Vagina (tissue), 2 donors: Measurements from ENCODE around the gene PEMT. TPM values are rescaled to one million over a fixed set of nuclear protein-coding genes. Genes with fewer than 3 reads are reported as not detected.
A peak's percentile ranks its signal among the peaks of the same experiment; 100 is the strongest.

ENCODE experiments used
- DNase-seq, 2 donors: peaks; one replicate each; pipeline ENCODE4 v3.0.0-alpha.2; 2017; ENCODE audit errors: extremely low spot score in 2 of 2
- H3K27ac ChIP-seq: fragments of 200-600 bp; sonication (generic); one replicate; pipeline ENCODE4 v1.5.1; 2019
- H3K27me3 ChIP-seq: fragments of 200-600 bp; sonication (generic); one replicate; pipeline ENCODE4 v1.5.1; 2019
- H3K36me3 ChIP-seq, 2 donors: fragments of 200-600 bp; sonication (generic); one replicate each; pipeline ENCODE4 v1.5.1; 2017 to 2019
- H3K4me1 ChIP-seq: fragments of 200-600 bp; sonication (generic); one replicate; pipeline ENCODE4 v1.5.1; 2019
- H3K4me3 ChIP-seq, 2 donors: fragments of 200-600 bp; sonication (generic); 1 replicate in 1 of 2; 2 replicates in 1 of 2; pipeline ENCODE4 v1.5.1; 2016 to 2019
- H3K9me3 ChIP-seq: fragments of 200-600 bp; sonication (generic); one replicate; pipeline ENCODE4 v1.5.1; 2019
- CTCF ChIP-seq, 3 experiments: fragments of 450-650 bp in 2 of 3; fragments of 200-600 bp in 1 of 3; sonication (generic) in 1 of 3; IDR thresholded peaks; one replicate each; pipeline ENCODE4 v1.5.1; 2017 to 2019; ENCODE audit warnings: antibody characterized with exemption in 3 of 3, mild to moderate bottlenecking in 2 of 3, moderate library complexity in 2 of 3
- POLR2A ChIP-seq, 2 donors: fragments of 450-650 bp; IDR thresholded peaks; one replicate each; pipeline ENCODE4 v1.6.1; 2017; ENCODE audit warnings: antibody characterized with exemption in 2 of 2, mild to moderate bottlenecking in 2 of 2, moderate library complexity in 2 of 2
- POLR2AphosphoS5 ChIP-seq, 2 donors: sonication (generic); formaldehyde crosslinking; IDR thresholded peaks; one replicate each; pipeline ENCODE4 v1.9.0; 2017; ENCODE audit warnings: antibody characterized with exemption in 2 of 2, mild to moderate bottlenecking in 2 of 2, low read depth in 1 of 2; ENCODE audit not compliant: insufficient read depth in 1 of 2
- intact Hi-C: fragments of 100-400 bp; cut with DNase I; formaldehyde crosslinking; loops from one replicate; pipeline ENCODE4 v1.15.1; 2023
- total RNA-seq: library from RNA; depleted of rRNA; stranded (reverse); fragments of >200 nt; gene quantifications from one replicate; pipeline ENCODE4 v1.2.3, GENCODE V29; 2016

The PEMT gene
- total RNA-seq, 1 donor from 2014 or later: 37.3 TPM

- intact Hi-C loops: no loop called here
- no peak overlapping the region for H3K27ac ChIP-seq
- TF ChIP-seq POLR2AphosphoS5 (IDR thresholded peaks at IDR 0.05; ENCODE audit: insufficient read depth in 1 of 2, low read depth in 1 of 2) (no peak), POLR2A (IDR thresholded peaks at IDR 0.05) (no peak)
- no peaks in the 10 kb centered on the region for H3K36me3 ChIP-seq
- H3K4me1 ChIP-seq: peaks cover 19% of the 10 kb centered on the region
- H3K9me3 ChIP-seq: no peaks in the 10 kb centered on the region
- H3K4me3 ChIP-seq: no peak overlapping the region
- H3K27me3 ChIP-seq: no peaks in the 10 kb centered on the region
- no peak for DNase-seq
Observed at GRCh38 chr17:17541640-17542001, 49.9 kb downstream of the PEMT start.

GRCh38 chr17:17540935-17541639 is 50.4 kb downstream of the PEMT start:
- Histone ChIP-seq H3K36me3 (no peaks in the 10 kb centered on the region), H3K4me1 (peaks cover 18% of the 10 kb centered on the region), H3K27me3 (no peaks in the 10 kb centered on the region), H3K27ac (no peak overlapping the region), H3K4me3 (no peak overlapping the region), H3K9me3 (no peaks in the 10 kb centered on the region)
- TF ChIP-seq POLR2AphosphoS5 (IDR thresholded peaks at IDR 0.05; ENCODE audit: insufficient read depth in 1 of 2, low read depth in 1 of 2) (no peak), CTCF (IDR thresholded peaks at IDR 0.05) (no peak), POLR2A (IDR thresholded peaks at IDR 0.05) (no peak)
- intact Hi-C loops: no loop called here
- no peak for DNase-seq

- intact Hi-C loops: no loop called here
- no peaks in the 10 kb centered on the region for H3K27me3 ChIP-seq
- H3K36me3 ChIP-seq: no peaks in the 10 kb centered on the region
- TF ChIP-seq POLR2A (IDR thresholded peaks at IDR 0.05): no peak
- no peak for TF ChIP-seq POLR2AphosphoS5 (IDR thresholded peaks at IDR 0.05; ENCODE audit: insufficient read depth in 1 of 2, low read depth in 1 of 2)
- no peak for TF ChIP-seq CTCF (IDR thresholded peaks at IDR 0.05)
- DNase-seq: no peak
- H3K4me3 ChIP-seq: no peak overlapping the region
- H3K27ac ChIP-seq: no peak overlapping the region
- H3K4me1 ChIP-seq: peaks cover 11% of the 10 kb centered on the region
- no peaks in the 10 kb centered on the region for H3K9me3 ChIP-seq
Observed at GRCh38 chr17:17540278-17540906, 51.1 kb downstream of the PEMT start.

- intact Hi-C loops: no loop called here
- Histone ChIP-seq H3K9me3 (no peaks in the 10 kb centered on the region), H3K36me3 (no peaks in the 10 kb centered on the region), H3K4me3 (no peak overlapping the region), H3K27me3 (no peaks in the 10 kb centered on the region), H3K4me1 (peaks cover 6% of the 10 kb centered on the region), H3K27ac (no peak overlapping the region)
- no peak for DNase-seq
- TF ChIP-seq POLR2AphosphoS5 (IDR thresholded peaks at IDR 0.05; ENCODE audit: insufficient read depth in 1 of 2, low read depth in 1 of 2): no peak
- TF ChIP-seq POLR2A (IDR thresholded peaks at IDR 0.05): no peak
- no peak for TF ChIP-seq CTCF (IDR thresholded peaks at IDR 0.05)
Observed at GRCh38 chr17:17539591-17539990, 51.9 kb downstream of the PEMT start.

DNA sequence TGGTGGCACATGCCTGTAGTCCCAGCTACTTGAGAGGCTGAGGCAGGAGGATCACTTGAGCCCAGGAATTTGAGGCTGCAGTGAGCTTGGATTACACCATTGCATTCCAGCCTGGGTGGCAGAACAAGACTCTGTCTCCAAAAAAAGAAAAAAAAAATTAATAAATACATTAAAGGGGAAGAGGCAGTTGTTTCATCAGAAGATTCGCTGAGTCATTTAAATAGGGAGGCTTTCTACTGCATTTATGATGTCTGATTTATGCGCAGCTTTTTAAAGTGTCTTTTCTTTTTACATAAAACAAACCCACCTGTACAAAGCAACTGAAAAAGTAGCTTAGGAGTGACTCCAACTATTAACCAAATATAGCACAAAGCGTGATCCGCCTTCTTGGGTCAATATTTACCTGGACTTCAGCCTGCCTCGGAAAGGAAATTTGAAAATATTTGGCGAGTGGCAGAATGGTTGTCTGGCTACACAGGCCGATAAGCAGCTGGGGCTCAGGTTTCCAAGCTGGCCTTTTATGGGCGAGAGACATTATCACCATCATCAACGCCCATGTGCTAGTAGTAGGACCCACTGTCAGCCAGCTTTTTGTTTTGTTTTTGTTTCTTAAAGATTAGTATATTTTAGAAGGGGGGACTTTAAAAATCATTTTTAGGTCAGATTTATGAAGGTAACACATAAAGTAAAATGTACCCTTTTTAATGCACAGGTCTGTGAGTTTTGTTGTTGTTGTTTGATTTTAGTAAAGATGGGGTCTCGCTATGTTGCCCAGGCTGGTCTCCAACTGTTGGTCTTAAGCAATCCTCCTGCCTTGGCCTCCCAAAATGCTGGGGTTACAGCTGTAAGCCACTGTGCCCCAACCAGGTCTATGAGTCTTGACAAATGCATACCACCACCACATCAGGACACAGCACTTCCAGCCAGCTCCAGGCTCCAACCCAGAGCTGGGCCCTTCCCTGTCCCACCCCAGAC is 52.8 kb downstream of the PEMT start:
- intact Hi-C loops: no loop called here
- H3K36me3 ChIP-seq: no peaks in the 10 kb centered on the region
- no peaks in the 10 kb centered on the region for H3K9me3 ChIP-seq
- no peak for DNase-seq
- TF ChIP-seq POLR2AphosphoS5 (IDR thresholded peaks at IDR 0.05; ENCODE audit: insufficient read depth in 1 of 2, low read depth in 1 of 2) (peak in 1 of 2 donors; percentile 20), POLR2A (IDR thresholded peaks at IDR 0.05) (no peak)
- no peaks in the 10 kb centered on the region for H3K27me3 ChIP-seq
- no peak overlapping the region for H3K27ac ChIP-seq
- no peak overlapping the region for H3K4me3 ChIP-seq
- peaks cover 6% of the 10 kb centered on the region for H3K4me1 ChIP-seq
